HepG2 (cell line): ENCODE measurements around the gene CASKIN2. TPM values are rescaled to one million over a fixed set of nuclear protein-coding genes. Genes with fewer than 3 reads are reported as not detected.

Experiments used
- AGO2 ChIP-seq: fragments of 200-400 bp; formaldehyde crosslinking; optimal IDR thresholded peaks from 2 replicates; pipeline ENCODE3; 2017; ENCODE audit warnings: mild to moderate bottlenecking, low read depth, low read length, moderate library complexity
- DR1 ChIP-seq: sonication (generic); formaldehyde crosslinking; IDR thresholded peaks from 2 replicates; pipeline ENCODE4 v1.8.0; 2021; ENCODE audit warnings: mild to moderate bottlenecking, missing genetic modification reagents, inconsistent platforms
- FOSL1 ChIP-seq: sonication (generic); formaldehyde crosslinking; IDR thresholded peaks from 2 replicates; pipeline ENCODE4 v1.9.0; 2021; ENCODE audit warnings: missing genetic modification reagents, borderline replicate concordance
- KDM2A ChIP-seq: sonication (generic); formaldehyde crosslinking; IDR thresholded peaks from 2 replicates; pipeline ENCODE4 v1.4.0; 2020; ENCODE audit warnings: low read depth, missing genetic modification reagents, borderline replicate concordance
- MTA1 ChIP-seq: sonication (generic); formaldehyde crosslinking; IDR thresholded peaks from 2 replicates; pipeline ENCODE4 v1.4.0; 2020; ENCODE audit warnings: missing genetic modification reagents, mild to moderate bottlenecking, borderline replicate concordance
- NR3C1 ChIP-seq: sonication (generic); formaldehyde crosslinking; IDR thresholded peaks from 2 replicates; pipeline ENCODE4 v1.4.0; 2020; ENCODE audit warnings: missing genetic modification reagents
- SATB2 ChIP-seq: sonication (generic); formaldehyde crosslinking; IDR thresholded peaks from 2 replicates; pipeline ENCODE4 v1.5.0; 2020; ENCODE audit warnings: missing genetic modification reagents
- SMAD1 ChIP-seq: sonication (generic); formaldehyde crosslinking; IDR thresholded peaks from 2 replicates; pipeline ENCODE4 v1.4.0; 2020; ENCODE audit warnings: missing genetic modification reagents, low read depth, mild to moderate bottlenecking, borderline replicate concordance
- SMARCE1 ChIP-seq: fragments of 450-650 bp; IDR thresholded peaks from 2 replicates; pipeline ENCODE4 v1.6.1; 2017; ENCODE audit warnings: borderline replicate concordance
- TBP ChIP-seq: sonication (generic); formaldehyde crosslinking; IDR thresholded peaks from 2 replicates; pipeline ENCODE4 v1.5.0; 2020; ENCODE audit warnings: missing genetic modification reagents
- ZBTB38 ChIP-seq: sonication (generic); formaldehyde crosslinking; IDR thresholded peaks from 2 replicates; pipeline ENCODE4 v1.5.1; 2020; ENCODE audit warnings: mild to moderate bottlenecking, missing genetic modification reagents
- ZFAT ChIP-seq: sonication (generic); formaldehyde crosslinking; conservative IDR thresholded peaks from 2 replicates; pipeline ENCODE4 v1.8.1; 2023; ENCODE audit warnings: missing genetic modification reagents, inconsistent platforms
- ZFP91 ChIP-seq: sonication (generic); formaldehyde crosslinking; IDR thresholded peaks from 2 replicates; pipeline ENCODE4 v1.9.0; 2022; ENCODE audit warnings: missing genetic modification reagents, mild to moderate bottlenecking, borderline replicate concordance
- ZNF20 ChIP-seq: sonication (generic); formaldehyde crosslinking; IDR thresholded peaks from 2 replicates; pipeline ENCODE4 v1.4.0; 2020; ENCODE audit warnings: mild to moderate bottlenecking, moderate library complexity, missing genetic modification reagents
- ZNF24 ChIP-seq: fragments of 450-650 bp; IDR thresholded peaks from 2 replicates; pipeline ENCODE4 v1.6.1; 2017; ENCODE audit warnings: antibody characterized with exemption, mild to moderate bottlenecking
- ZNF274 ChIP-seq: sonication (generic); formaldehyde crosslinking; IDR thresholded peaks from 2 replicates; pipeline ENCODE4 v1.5.1; 2020; ENCODE audit warnings: mild to moderate bottlenecking, missing genetic modification reagents
- ZNF3 ChIP-seq: IDR thresholded peaks from 2 replicates; pipeline ENCODE4 v1.7.0; 2017; ENCODE audit warnings: inconsistent platforms
- ZNF335 ChIP-seq: sonication (generic); formaldehyde crosslinking; IDR thresholded peaks from 2 replicates; pipeline ENCODE4 v1.4.0; 2020; ENCODE audit warnings: missing genetic modification reagents
- ZNF451 ChIP-seq: sonication (generic); formaldehyde crosslinking; IDR thresholded peaks from 2 replicates; pipeline ENCODE4 v1.5.0; 2020; ENCODE audit warnings: mild to moderate bottlenecking, missing genetic modification reagents
- ZNF605 ChIP-seq: sonication (generic); formaldehyde crosslinking; IDR thresholded peaks from 2 replicates; pipeline ENCODE4 v1.8.0; 2022; ENCODE audit warnings: mild to moderate bottlenecking, missing genetic modification reagents
- ZNF777 ChIP-seq: sonication (generic); formaldehyde crosslinking; IDR thresholded peaks from 2 replicates; pipeline ENCODE4 v1.4.0; 2020; ENCODE audit warnings: missing genetic modification reagents
- ZSCAN12 ChIP-seq: sonication (generic); formaldehyde crosslinking; IDR thresholded peaks from 2 replicates; pipeline ENCODE4 v1.9.0; 2021; ENCODE audit warnings: mild to moderate bottlenecking, missing genetic modification reagents
- ZSCAN25 ChIP-seq: sonication (generic); formaldehyde crosslinking; IDR thresholded peaks from 2 replicates; pipeline ENCODE4 v1.8.0; 2022; ENCODE audit warnings: mild to moderate bottlenecking, missing genetic modification reagents
- ZXDC ChIP-seq: sonication (generic); formaldehyde crosslinking; IDR thresholded peaks from 2 replicates; pipeline ENCODE4 v1.5.0; 2020; ENCODE audit warnings: mild to moderate bottlenecking, missing genetic modification reagents
- polyA plus RNA-seq, 8 experiments: library from polyadenylated mRNA; depleted of rRNA in 3 of 8; stranded (reverse) in 7 of 8; unstranded in 1 of 8; fragments of >200 nt; fragmentation: Illumina TruSeq in 4 of 8; extraction: Trizol in 4 of 8; gene quantifications; 2 replicates each; pipeline versions ENCODE4 v1.2.1 to v1.2.3, GENCODE V29; 2011 to 2016; ENCODE audit warnings: low read depth in 4 of 8, missing spikeins in 1 of 8, mixed read lengths in 1 of 8; ENCODE audit not compliant: insufficient read depth in 1 of 8
- total RNA-seq, 5 experiments: library from RNA; depleted of rRNA; stranded (reverse); fragments of >200 nt; fragmentation: Illumina TruSeq; extraction: Trizol; gene quantifications; 2 replicates each; pipeline ENCODE4 v1.2.3, GENCODE V29; 2016; ENCODE audit warnings: low read depth in 1 of 5

The CASKIN2 gene
- total and polyA plus RNA-seq, 2 of the 13 experiments (the other 11 are each of a cell fraction or from before 2014, with no cell fraction given): 5.2 to 7.8 TPM

- peak; percentile 86; the same call in 1 of the 2 replicates for TF ChIP-seq ZNF3 (CRISPR knock-in tag)
- peak; percentile 91; the same call in 1 of the 2 replicates for TF ChIP-seq SMAD1 (CRISPR knock-in tag)
- TF ChIP-seq ZSCAN25 (CRISPR knock-in tag): peak; percentile 89
- TF ChIP-seq ZXDC (CRISPR knock-in tag): peak; percentile 97
- peak; percentile 57; the same call in 1 of the 2 replicates for TF ChIP-seq SATB2
- peak; percentile 99 for TF ChIP-seq ZNF274 (CRISPR knock-in tag)
- peak; percentile 95 for TF ChIP-seq KDM2A (CRISPR knock-in tag)
- no peak; the same call in 1 of the 2 replicates for TF ChIP-seq TBP (CRISPR knock-in tag)
- peak; percentile 95 for TF ChIP-seq ZBTB38 (CRISPR knock-in tag)
- TF ChIP-seq ZNF24: peak; percentile 63
- TF ChIP-seq DR1 (CRISPR knock-in tag): no peak; the same call in none of the 2 replicates
- no peak for TF ChIP-seq SMARCE1
- TF ChIP-seq ZNF335 (CRISPR knock-in tag): no peak; the same call in 1 of the 2 replicates
- peak; percentile 94 for TF ChIP-seq ZFP91 (CRISPR knock-in tag)
- peak; percentile 94 for TF ChIP-seq ZNF20 (CRISPR knock-in tag)
- TF ChIP-seq ZSCAN12 (CRISPR knock-in tag): peak; percentile 95
- TF ChIP-seq ZNF451 (CRISPR knock-in tag): peak; percentile 97; the same call in 1 of the 2 replicates
- TF ChIP-seq NR3C1: 0 out of 2 replicates have a peak, but pooled peaks have one; percentile 88
- peak; percentile 91 for TF ChIP-seq ZNF605 (CRISPR knock-in tag)
- peak; percentile 4; the same call in 1 of the 2 replicates for TF ChIP-seq FOSL1
- TF ChIP-seq AGO2: no peak
- no peak for TF ChIP-seq ZFAT (CRISPR knock-in tag)
- TF ChIP-seq MTA1: peak; percentile 76
- TF ChIP-seq ZNF777 (CRISPR knock-in tag): peak; percentile 97
Observed at GRCh38 chr17:75515496-75516254, at the start of gene CASKIN2 (continued).
